ENCODE measurements around the gene SLC25A22. TPM values are rescaled to one million over a fixed set of nuclear protein-coding genes. Genes with fewer than 3 reads are reported as not detected.

Gene SLC25A22
- total and polyA plus RNA-seq, 10 of the 15 experiments (the other 5 are each of a cell fraction or from before 2014, with no cell fraction given) = 0.27 to 27.0 (median 8.2) TPM

GRCh38 chr11:771617-772204 is 26.4 kb downstream of the SLC25A22 start:
- Histone ChIP-seq H3K27ac (ENCODE audit: control insufficient read depth, insufficient read depth) (no peak overlapping the region), H3K27me3 (replicated peaks in 1 of 2; ENCODE audit: control insufficient read depth in 2 of 2, insufficient read depth in 2 of 2, low read length in 1 of 2) (no peaks in the 10 kb centered on the region), H3K9ac (ENCODE audit: control insufficient read depth, insufficient read depth, low read length) (no peak overlapping the region), H4K20me1 (ENCODE audit: control insufficient read depth, insufficient read depth) (no peaks in the 10 kb centered on the region), H3K4me1 (ENCODE audit: control insufficient read depth, insufficient read depth, low read length) (peaks cover 7% of the 10 kb centered on the region), H3K4me2 (ENCODE audit: control insufficient read depth, insufficient read depth) (no peak overlapping the region), H2AFZ (ENCODE audit: control insufficient read depth, low read depth, low read length) (no peak overlapping the region), H3K79me2 (ENCODE audit: control insufficient read depth, insufficient read depth, low read length) (peaks cover 26% of the 10 kb centered on the region), H3K4me3 (no peak overlapping the region), H3K36me3 (ENCODE audit: control insufficient read depth in 2 of 2, insufficient read depth in 2 of 2, low read length in 1 of 2) (peaks cover 6 to 27% of the 10 kb centered on the region in 2 experiments; a peak in 3 of 4 replicates), H3K9me3 (replicated peaks; ENCODE audit: control insufficient read depth, insufficient read depth, low read length) (no peaks in the 10 kb centered on the region)
- RAD21 ChIA-PET (ENCODE audit: unreplicated experiment) = no interaction called here
- DNase-seq (ENCODE audit: low read depth, low spot score) (no peak), FAIRE-seq (no peak), ATAC-seq (no peak)
- CTCF ChIA-PET = no interaction called here
- no peak for TF ChIP-seq TAF1 (IDR thresholded peaks at IDR 0.05; ENCODE audit: borderline replicate concordance, low read depth, low read length)
- TF ChIP-seq ZNF687 (IDR thresholded peaks at IDR 0.05) = no peak
- no peak for TF ChIP-seq STAT1 (conservative IDR thresholded peaks at IDR 0.05)
- no peak for TF ChIP-seq IRF5 (IDR thresholded peaks at IDR 0.05; ENCODE audit: borderline replicate concordance)
- TF ChIP-seq PAX8 (IDR thresholded peaks at IDR 0.05) = no peak
- no peak for TF ChIP-seq WRNIP1 (IDR thresholded peaks at IDR 0.05; ENCODE audit: borderline replicate concordance, low read depth, low read length)
- peak; percentile 16; the same call in 1 of the 2 replicates for TF ChIP-seq POLR2AphosphoS5 (IDR thresholded peaks at IDR 0.05; ENCODE audit: low read length)
- TF ChIP-seq JUND (IDR thresholded peaks at IDR 0.05; ENCODE audit: low read depth, low read length) = no peak
- POLR2A ChIA-PET = no interaction called here
- no TSS peak for BruUV-seq (replicated peaks)
- intact Hi-C loops (cut with micrococcal nuclease; ENCODE audit: unreplicated experiment) = no loop called here
- in situ Hi-C loops (cut with MboI) = no loop called here
- WGBS (ENCODE audit: insufficient coverage, insufficient replicate concordance, low lambda C conversion rate, missing lambda C conversion rate) = 92% methylated on average over 15 of the region's 15 CpGs
- SMC1A ChIA-PET (ENCODE audit: uncharacterized antibody, unreplicated experiment) = no interaction called here
